MCF 10A (cell line): Measurements from ENCODE around the gene RTBDN. TPM values are rescaled to one million over a fixed set of nuclear protein-coding genes. Genes with fewer than 3 reads are reported as not detected.

Experiments
- BruUV-seq: library from RNA; stranded (reverse); fragments of 400-500 nt; replicated peaks from 2 replicates; lab custom pipeline; 2021; lab: Mats Ljungman, UMichigan
- CTCF ChIA-PET: fragments of 300-600 bp; sonication (Branson Sonifier 250); formaldehyde crosslinking; extraction: SDS; loops from one replicate; lab custom pipeline; 2021; ENCODE audit warnings: antibody characterized with exemption, inconsistent platforms; lab: Yijun Ruan, JAX
- POLR2A ChIA-PET: fragments of 300-600, 350-650 bp; sonication (Branson Sonifier 250); formaldehyde crosslinking; extraction: SDS; loops from one replicate; lab custom pipeline; 2020; ENCODE audit warnings: antibody characterized with exemption, inconsistent platforms; lab: Yijun Ruan, JAX
- DNase-seq: peaks from one replicate; pipeline ENCODE4 v3.0.0-alpha.2; 2018; ENCODE audit not compliant: unreplicated experiment
- H3K27ac Mint-ChIP-seq: one replicate; pipeline ENCODE4 v1.8.0; 2022; ENCODE audit warnings: mild to moderate bottlenecking, low read depth, mixed read lengths; ENCODE audit not compliant: unreplicated experiment
- H3K27me3 Mint-ChIP-seq: one replicate; pipeline ENCODE4 v1.8.0; 2022; ENCODE audit warnings: mixed read lengths; ENCODE audit not compliant: insufficient read depth, unreplicated experiment
- H3K36me3 Mint-ChIP-seq: one replicate; pipeline ENCODE4 v1.8.0; 2022; ENCODE audit warnings: mild to moderate bottlenecking, moderate library complexity, mixed read lengths; ENCODE audit not compliant: insufficient read depth, unreplicated experiment
- H3K4me1 Mint-ChIP-seq: one replicate; pipeline ENCODE4 v1.8.0; 2022; ENCODE audit warnings: mixed read lengths; ENCODE audit not compliant: insufficient read depth, unreplicated experiment
- H3K4me3 Mint-ChIP-seq: one replicate; pipeline ENCODE4 v1.8.0; 2022; ENCODE audit warnings: mild to moderate bottlenecking, moderate library complexity, mixed read lengths; ENCODE audit not compliant: unreplicated experiment
- H3K9me3 Mint-ChIP-seq: one replicate; pipeline ENCODE4 v1.8.0; 2022; ENCODE audit warnings: mixed read lengths; ENCODE audit not compliant: unreplicated experiment
- CTCF ChIP-seq: fragments of 200-600 bp; IDR thresholded peaks from one replicate; pipeline ENCODE4 v1.8.0; 2022; ENCODE audit warnings: antibody characterized with exemption, mild to moderate bottlenecking; ENCODE audit not compliant: unreplicated experiment
- intact Hi-C: fragments of 100-400 bp; cut with micrococcal nuclease; formaldehyde crosslinking; loops from 2 replicates; pipeline ENCODE4 v1.14.1; 2022
- total RNA-seq: library from RNA; stranded (reverse); gene quantifications from 2 replicates; pipeline ENCODE4 v1.2.3, GENCODE V29; 2022

RTBDN gene
- total RNA-seq, 1 experiment from 2014 or later, result not detected

GRCh38 chr19:12840091-12841079, 6.0 kb upstream of the RTBDN start:
- Mint-ChIP-seq H3K4me1 (peaks cover 22% of the 10 kb centered on the region), H3K9me3 (no peaks in the 10 kb centered on the region), H3K27ac (no peak overlapping the region), H3K27me3 (peaks cover 14% of the 10 kb centered on the region), H3K4me3 (no peak overlapping the region), H3K36me3 (no peaks in the 10 kb centered on the region)
- DNase-seq, result peak; percentile 89
- POLR2A ChIA-PET, result no interaction called here
- CTCF ChIA-PET, result no interaction called here
- TF ChIP-seq CTCF, result no peak
- no TSS peak for BruUV-seq
- intact Hi-C loops, result no loop called here

GRCh38 chr19:12838886-12839756, 4.7 kb upstream of the RTBDN start:
- Mint-ChIP-seq H3K27ac (no peak overlapping the region), H3K4me1 (peaks cover 18% of the 10 kb centered on the region), H3K4me3 (peak overlapping the region; percentile 66), H3K9me3 (no peaks in the 10 kb centered on the region), H3K27me3 (peaks cover 14% of the 10 kb centered on the region), H3K36me3 (no peaks in the 10 kb centered on the region)
- CTCF ChIA-PET, result interaction anchor here (0.7 to 1.2 kb wide), 2 partner anchors 24 to 699 kb away, joined by 3 to 6 read pairs; partner anchors contain the start of gene ZNF20
- no peak for DNase-seq
- intact Hi-C loops, result loop anchor here (5.0 kb wide), 1 partner anchor 37 kb away; the partner anchor contains the start of genes PRDX2 and THSD8
- no peak for TF ChIP-seq CTCF
- BruUV-seq, result no TSS peak
- POLR2A ChIA-PET, result interaction anchor here (0.7 to 1.0 kb wide), 2 partner anchors 8 to 133 kb away, joined by 3 to 5 read pairs; no protein-coding TSS in a partner anchor

DNA sequence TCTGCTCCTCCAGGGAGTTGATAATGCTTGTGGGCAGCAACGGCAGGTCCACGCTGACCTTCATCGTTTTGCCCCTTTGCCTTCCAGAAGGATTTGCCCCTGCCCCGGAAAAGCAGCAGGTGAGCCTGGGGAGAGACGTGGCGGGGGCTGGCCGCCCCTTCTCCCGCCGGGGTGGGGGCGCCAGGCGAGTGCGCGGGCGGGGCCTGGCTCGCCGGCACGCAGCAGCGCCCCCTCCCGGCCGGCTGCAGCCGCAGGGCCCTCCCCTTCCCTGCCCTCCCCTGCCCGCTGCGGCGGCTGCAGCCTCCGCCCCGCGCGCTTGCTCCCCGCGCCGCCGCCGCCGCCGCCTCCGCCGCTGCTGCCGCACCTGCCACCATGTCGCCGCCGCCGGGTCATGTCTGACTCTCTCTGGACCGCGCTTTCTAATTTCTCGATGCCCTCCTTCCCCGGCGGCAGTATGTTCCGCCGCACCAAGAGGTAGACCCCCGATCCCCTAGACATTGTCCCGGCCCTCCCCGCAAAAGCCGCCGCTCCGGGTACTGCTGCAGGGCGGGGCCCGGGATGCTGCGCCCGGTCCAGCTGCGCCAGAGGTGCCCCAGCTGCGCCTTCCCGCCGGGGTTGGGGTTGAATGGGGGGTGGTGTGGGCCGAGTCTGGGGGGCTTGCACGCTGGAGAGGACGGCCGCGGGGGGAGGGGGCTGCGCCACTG, 4.0 kb upstream of the RTBDN start, which contains the start of gene MAST1:
MAST1 (plus strand) TSS at position 334 of the 704 bp plus-strand sequence; CDS start at position 392, 58 bp downstream.
- POLR2A ChIA-PET, result interaction anchor here (0.7 to 1.0 kb wide), 2 partner anchors 9 to 133 kb away, joined by 3 to 5 read pairs; no protein-coding TSS in a partner anchor
- Mint-ChIP-seq H3K4me3 (peak within 1 kb of the TSS; percentile 66), H3K27me3 (peaks cover 14% of the 10 kb centered on the region), H3K36me3 (no peaks in the 10 kb centered on the region), H3K27ac (no peak within 1 kb of the TSS), H3K9me3 (no peaks in the 10 kb centered on the region), H3K4me1 (peaks cover 17% of the 10 kb centered on the region)
- intact Hi-C loops, result loop anchor here (5.0 kb wide), 1 partner anchor 36 kb away; the partner anchor contains the start of genes PRDX2 and THSD8
- no TSS peak for BruUV-seq
- DNase-seq, result peak; percentile 46
- CTCF ChIA-PET, result interaction anchor here (1.2 to 1.4 kb wide), 2 partner anchors 23 to 104 kb away, joined by 6 to 7 read pairs; no protein-coding TSS in a partner anchor
- TF ChIP-seq CTCF, result peak; percentile 60
